ENCODE data around the gene ENOX1.

Gene ENOX1

GRCh38 chr13:43546816-43547215, 240.0 kb downstream of the ENOX1 start:
- Histone ChIP-seq H3K36me3 (ENCODE audit: control insufficient read depth, insufficient read depth, low read length) (no peaks in the 10 kb centered on the region), H3K9ac (ENCODE audit: low read length) (no peak overlapping the region), H3K4me3 (ENCODE audit: low read length) (no peak overlapping the region), H3K9me3 (ENCODE audit: control insufficient read depth, low read length) (no peaks in the 10 kb centered on the region), H3K27me3 (ENCODE audit: control insufficient read depth, insufficient read depth, low read length) (no peaks in the 10 kb centered on the region), H3K4me1 (ENCODE audit: control insufficient read depth, insufficient read depth, low read length) (no peaks in the 10 kb centered on the region)

- Histone ChIP-seq H3K4me1 (ENCODE audit: control insufficient read depth, insufficient read depth, low read length) (no peaks in the 10 kb centered on the region), H3K9ac (ENCODE audit: low read length) (no peak overlapping the region), H3K9me3 (ENCODE audit: control insufficient read depth, low read length) (no peaks in the 10 kb centered on the region), H3K36me3 (ENCODE audit: control insufficient read depth, insufficient read depth, low read length) (no peaks in the 10 kb centered on the region), H3K27me3 (ENCODE audit: control insufficient read depth, insufficient read depth, low read length) (no peaks in the 10 kb centered on the region), H3K4me3 (ENCODE audit: low read length) (no peak overlapping the region)
Measured at GRCh38 chr13:43546251-43546650, 240.5 kb downstream of the ENOX1 start.

GRCh38 chr13:43545317-43545874, 241.4 kb downstream of the ENOX1 start:
- no peak overlapping the region for H3K4me3 ChIP-seq (ENCODE audit: low read length)
- no peaks in the 10 kb centered on the region for H3K4me1 ChIP-seq (ENCODE audit: control insufficient read depth, insufficient read depth, low read length)
- H3K36me3 ChIP-seq (ENCODE audit: control insufficient read depth, insufficient read depth, low read length): no peaks in the 10 kb centered on the region
- no peaks in the 10 kb centered on the region for H3K9me3 ChIP-seq (ENCODE audit: control insufficient read depth, low read length)
- H3K9ac ChIP-seq (ENCODE audit: low read length): no peak overlapping the region
- H3K27me3 ChIP-seq (ENCODE audit: control insufficient read depth, insufficient read depth, low read length): no peaks in the 10 kb centered on the region

- no peaks in the 10 kb centered on the region for H3K36me3 ChIP-seq (ENCODE audit: control insufficient read depth, insufficient read depth, low read length)
- H3K4me1 ChIP-seq (ENCODE audit: control insufficient read depth, insufficient read depth, low read length): no peaks in the 10 kb centered on the region
- H3K9me3 ChIP-seq (ENCODE audit: control insufficient read depth, low read length): no peaks in the 10 kb centered on the region
- no peaks in the 10 kb centered on the region for H3K27me3 ChIP-seq (ENCODE audit: control insufficient read depth, insufficient read depth, low read length)
- no peak overlapping the region for H3K4me3 ChIP-seq (ENCODE audit: low read length)
- H3K9ac ChIP-seq (ENCODE audit: low read length): no peak overlapping the region
Measured at GRCh38 chr13:43544631-43545030, 242.1 kb downstream of the ENOX1 start.

GRCh38 chr13:43544011-43544410, 242.8 kb downstream of the ENOX1 start:
- no peaks in the 10 kb centered on the region for H3K4me1 ChIP-seq (ENCODE audit: control insufficient read depth, insufficient read depth, low read length)
- no peaks in the 10 kb centered on the region for H3K9me3 ChIP-seq (ENCODE audit: control insufficient read depth, low read length)
- no peak overlapping the region for H3K4me3 ChIP-seq (ENCODE audit: low read length)
- no peaks in the 10 kb centered on the region for H3K36me3 ChIP-seq (ENCODE audit: control insufficient read depth, insufficient read depth, low read length)
- no peaks in the 10 kb centered on the region for H3K27me3 ChIP-seq (ENCODE audit: control insufficient read depth, insufficient read depth, low read length)
- no peak overlapping the region for H3K9ac ChIP-seq (ENCODE audit: low read length)

GRCh38 chr13:43543331-43543730, 243.4 kb downstream of the ENOX1 start:
- H3K27me3 ChIP-seq (ENCODE audit: control insufficient read depth, insufficient read depth, low read length): no peaks in the 10 kb centered on the region
- H3K9ac ChIP-seq (ENCODE audit: low read length): no peak overlapping the region
- H3K4me3 ChIP-seq (ENCODE audit: low read length): no peak overlapping the region
- H3K9me3 ChIP-seq (ENCODE audit: control insufficient read depth, low read length): no peaks in the 10 kb centered on the region
- H3K4me1 ChIP-seq (ENCODE audit: control insufficient read depth, insufficient read depth, low read length): no peaks in the 10 kb centered on the region
- H3K36me3 ChIP-seq (ENCODE audit: control insufficient read depth, insufficient read depth, low read length): no peaks in the 10 kb centered on the region

- H3K27me3 ChIP-seq (ENCODE audit: control insufficient read depth, insufficient read depth, low read length): no peaks in the 10 kb centered on the region
- H3K36me3 ChIP-seq (ENCODE audit: control insufficient read depth, insufficient read depth, low read length): no peaks in the 10 kb centered on the region
- H3K4me3 ChIP-seq (ENCODE audit: low read length): no peak overlapping the region
- H3K4me1 ChIP-seq (ENCODE audit: control insufficient read depth, insufficient read depth, low read length): no peaks in the 10 kb centered on the region
- H3K9me3 ChIP-seq (ENCODE audit: control insufficient read depth, low read length): no peaks in the 10 kb centered on the region
- H3K9ac ChIP-seq (ENCODE audit: low read length): no peak overlapping the region
Measured at GRCh38 chr13:43537124-43537523, 249.6 kb downstream of the ENOX1 start.

GRCh38 chr13:43529796-43530195, 257.0 kb downstream of the ENOX1 start:
- no peaks in the 10 kb centered on the region for H3K27me3 ChIP-seq (ENCODE audit: control insufficient read depth, insufficient read depth, low read length)
- H3K4me3 ChIP-seq (ENCODE audit: low read length): no peak overlapping the region
- no peaks in the 10 kb centered on the region for H3K4me1 ChIP-seq (ENCODE audit: control insufficient read depth, insufficient read depth, low read length)
- H3K9ac ChIP-seq (ENCODE audit: low read length): no peak overlapping the region
- no peaks in the 10 kb centered on the region for H3K9me3 ChIP-seq (ENCODE audit: control insufficient read depth, low read length)
- H3K36me3 ChIP-seq (ENCODE audit: control insufficient read depth, insufficient read depth, low read length): no peaks in the 10 kb centered on the region

- Histone ChIP-seq H3K27me3 (ENCODE audit: control insufficient read depth, insufficient read depth, low read length) (no peaks in the 10 kb centered on the region), H3K4me1 (ENCODE audit: control insufficient read depth, insufficient read depth, low read length) (no peaks in the 10 kb centered on the region), H3K4me3 (ENCODE audit: low read length) (no peak overlapping the region), H3K36me3 (ENCODE audit: control insufficient read depth, insufficient read depth, low read length) (no peaks in the 10 kb centered on the region), H3K9me3 (ENCODE audit: control insufficient read depth, low read length) (no peaks in the 10 kb centered on the region), H3K9ac (ENCODE audit: low read length) (no peak overlapping the region)
Measured at GRCh38 chr13:43528992-43529391, 257.8 kb downstream of the ENOX1 start.

- H3K9me3 ChIP-seq (ENCODE audit: control insufficient read depth, low read length): no peaks in the 10 kb centered on the region
- no peaks in the 10 kb centered on the region for H3K27me3 ChIP-seq (ENCODE audit: control insufficient read depth, insufficient read depth, low read length)
- no peak overlapping the region for H3K4me3 ChIP-seq (ENCODE audit: low read length)
- no peak overlapping the region for H3K9ac ChIP-seq (ENCODE audit: low read length)
- no peaks in the 10 kb centered on the region for H3K36me3 ChIP-seq (ENCODE audit: control insufficient read depth, insufficient read depth, low read length)
- no peaks in the 10 kb centered on the region for H3K4me1 ChIP-seq (ENCODE audit: control insufficient read depth, insufficient read depth, low read length)
Measured at GRCh38 chr13:43522788-43523187, 264.0 kb downstream of the ENOX1 start.

- H3K9me3 ChIP-seq (ENCODE audit: control insufficient read depth, low read length): no peaks in the 10 kb centered on the region
- no peaks in the 10 kb centered on the region for H3K4me1 ChIP-seq (ENCODE audit: control insufficient read depth, insufficient read depth, low read length)
- H3K27me3 ChIP-seq (ENCODE audit: control insufficient read depth, insufficient read depth, low read length): no peaks in the 10 kb centered on the region
- no peak overlapping the region for H3K9ac ChIP-seq (ENCODE audit: low read length)
- H3K36me3 ChIP-seq (ENCODE audit: control insufficient read depth, insufficient read depth, low read length): no peaks in the 10 kb centered on the region
- no peak overlapping the region for H3K4me3 ChIP-seq (ENCODE audit: low read length)
Measured at GRCh38 chr13:43520351-43520750, 266.4 kb downstream of the ENOX1 start.

- Histone ChIP-seq H3K27me3 (ENCODE audit: control insufficient read depth, insufficient read depth, low read length) (no peaks in the 10 kb centered on the region), H3K36me3 (ENCODE audit: control insufficient read depth, insufficient read depth, low read length) (no peaks in the 10 kb centered on the region), H3K4me3 (ENCODE audit: low read length) (no peak overlapping the region), H3K9ac (ENCODE audit: low read length) (no peak overlapping the region), H3K4me1 (ENCODE audit: control insufficient read depth, insufficient read depth, low read length) (no peaks in the 10 kb centered on the region), H3K9me3 (ENCODE audit: control insufficient read depth, low read length) (no peaks in the 10 kb centered on the region)
Measured at GRCh38 chr13:43518833-43519232, 267.9 kb downstream of the ENOX1 start.

- Histone ChIP-seq H3K4me1 (ENCODE audit: control insufficient read depth, insufficient read depth, low read length) (no peaks in the 10 kb centered on the region), H3K9me3 (ENCODE audit: control insufficient read depth, low read length) (no peaks in the 10 kb centered on the region), H3K4me3 (ENCODE audit: low read length) (no peak overlapping the region), H3K27me3 (ENCODE audit: control insufficient read depth, insufficient read depth, low read length) (no peaks in the 10 kb centered on the region), H3K9ac (ENCODE audit: low read length) (no peak overlapping the region), H3K36me3 (ENCODE audit: control insufficient read depth, insufficient read depth, low read length) (no peaks in the 10 kb centered on the region)
Measured at GRCh38 chr13:43516401-43516833, 270.4 kb downstream of the ENOX1 start.
